Ectodermal cell (in vitro differentiated cells): ENCODE results near the gene HEMK1.

Experiments used
- H3K27ac ChIP-seq: 2 replicates; pipeline ENCODE4 v1.7.0; 2013; ENCODE audit warnings: mild to moderate bottlenecking, low read depth, low read length; ENCODE audit not compliant: insufficient read depth, poor library complexity, severe bottlenecking
- H3K27me3 ChIP-seq: 2 replicates; pipeline ENCODE4 v1.7.0; 2013; ENCODE audit warnings: mild to moderate bottlenecking, low read length; ENCODE audit not compliant: insufficient read depth, control insufficient read depth, poor library complexity, severe bottlenecking
- H3K36me3 ChIP-seq: one replicate; pipeline ENCODE4 v1.7.0; 2013; ENCODE audit warnings: low read length; ENCODE audit not compliant: control insufficient read depth, insufficient read depth
- H3K4me1 ChIP-seq: one replicate; pipeline ENCODE4 v1.7.0; 2013; ENCODE audit warnings: low read length; ENCODE audit not compliant: control insufficient read depth, insufficient read depth
- H3K4me3 ChIP-seq: 2 replicates; pipeline ENCODE4 v1.7.0; 2013; ENCODE audit warnings: low read depth, low read length, control low read depth; ENCODE audit not compliant: insufficient read depth
- H3K9me3 ChIP-seq: 2 replicates; pipeline ENCODE4 v1.7.0; 2013; ENCODE audit warnings: mild to moderate bottlenecking, low read length, moderate library complexity; ENCODE audit not compliant: control insufficient read depth
- WGBS, 2 experiments: methylation state at CpG; one replicate each; pipeline ENCODE4 v1.1.7; 2013; ENCODE audit warnings: missing lambda C conversion rate in 2 of 2; 5-methylcytosine and 5-hydroxymethylcytosine counted together

The HEMK1 gene

GRCh38 chr3:50612970-50613846 lies 43.9 kb downstream of the HEMK1 start:
- Histone ChIP-seq H3K4me3 (no peak overlapping the region), H3K9me3 (no peaks in the 10 kb centered on the region), H3K36me3 (no peaks in the 10 kb centered on the region), H3K27me3 (peaks cover 56% of the 10 kb centered on the region), H3K27ac (no peak overlapping the region), H3K4me1 (peaks cover 19% of the 10 kb centered on the region)
- WGBS, 2 experiments = 71% methylated on average over 6 of the region's 6 CpGs

GRCh38 chr3:50615190-50615589 lies 45.9 kb downstream of the HEMK1 start:
- Histone ChIP-seq H3K4me3 (no peak overlapping the region), H3K36me3 (no peaks in the 10 kb centered on the region), H3K4me1 (peaks cover 20% of the 10 kb centered on the region), H3K27ac (no peak overlapping the region), H3K9me3 (no peaks in the 10 kb centered on the region), H3K27me3 (peaks cover 42% of the 10 kb centered on the region)
- WGBS, 2 experiments = 45 to 47% methylated on average over 1 of the region's 1 CpG

GRCh38 chr3:50616003-50616769 lies 46.9 kb downstream of the HEMK1 start:
- H3K27me3 ChIP-seq = peaks cover 32% of the 10 kb centered on the region
- WGBS, 2 experiments = 5 to 6% methylated on average over 24 of the region's 24 CpGs
- H3K4me3 ChIP-seq = peak overlapping the region; percentile 47
- H3K9me3 ChIP-seq = no peaks in the 10 kb centered on the region
- no peaks in the 10 kb centered on the region for H3K36me3 ChIP-seq
- H3K27ac ChIP-seq = no peak overlapping the region
- H3K4me1 ChIP-seq = peaks cover 20% of the 10 kb centered on the region

DNA sequence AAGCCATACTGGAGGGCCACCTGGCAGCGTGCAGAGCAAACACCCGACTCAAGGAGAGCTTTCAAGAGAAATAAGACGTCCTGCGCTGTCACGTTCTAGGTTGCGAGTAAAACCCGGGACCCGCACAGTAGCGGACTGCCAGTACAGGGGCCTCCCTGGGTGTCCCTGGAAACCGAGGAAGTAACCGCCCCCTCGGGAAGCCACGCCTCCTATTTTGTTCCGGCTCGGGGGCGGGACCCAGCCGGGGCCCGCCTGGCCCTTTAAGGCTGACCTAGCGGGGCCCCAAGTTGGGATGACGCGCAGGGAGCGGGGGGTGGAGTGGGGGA lies 47.4 kb downstream of the HEMK1 start:
- no peaks in the 10 kb centered on the region for H3K9me3 ChIP-seq
- no peaks in the 10 kb centered on the region for H3K36me3 ChIP-seq
- peaks cover 29% of the 10 kb centered on the region for H3K27me3 ChIP-seq
- H3K27ac ChIP-seq = no peak overlapping the region
- peak overlapping the region; percentile 47 for H3K4me3 ChIP-seq
- H3K4me1 ChIP-seq = peaks cover 20% of the 10 kb centered on the region
- 0 to 1% methylated on average over 18 of the region's 22 CpGs for WGBS, 2 experiments

DNA sequence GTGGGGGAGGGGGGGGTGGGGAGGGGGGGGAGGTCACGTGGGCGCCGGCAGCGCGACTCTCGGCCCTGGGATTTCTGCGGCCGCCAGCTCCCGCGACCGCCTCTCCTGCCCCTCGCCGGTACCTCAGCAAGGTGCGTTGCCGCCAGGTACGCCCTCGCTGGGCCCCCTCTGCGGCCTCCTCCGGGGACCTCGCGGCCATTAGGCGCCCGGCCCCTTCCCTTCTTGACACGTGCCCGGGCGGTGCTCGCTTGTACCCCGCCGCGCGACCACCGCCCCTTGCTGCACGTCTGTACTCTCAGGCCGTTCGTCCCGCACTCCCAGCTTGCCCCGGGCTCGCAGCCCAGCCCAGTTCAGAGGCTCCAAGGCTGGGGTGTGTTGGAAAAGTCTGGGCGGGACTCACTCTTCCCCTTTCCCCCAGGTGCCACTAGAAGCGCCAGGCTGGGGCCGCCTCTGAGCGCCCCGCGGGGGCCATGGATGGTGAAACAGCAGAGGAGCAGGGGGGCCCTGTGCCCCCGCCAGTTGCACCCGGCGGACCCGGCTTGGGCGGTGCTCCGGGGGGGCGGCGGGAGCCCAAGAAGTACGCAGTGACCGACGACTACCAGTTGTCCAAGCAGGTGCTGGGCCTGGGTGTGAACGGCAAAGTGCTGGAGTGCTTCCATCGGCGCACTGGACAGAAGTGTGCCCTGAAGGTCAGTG lies 47.9 kb downstream of the HEMK1 start, which contains the start of gene MAPKAPK3:
TSS of gene MAPKAPK3 (plus strand) at position 56 of the 696 bp plus-strand sequence. CDS start at position 471, 415 bp downstream.
- H3K27me3 ChIP-seq = peaks cover 26% of the 10 kb centered on the region
- 2% methylated on average over 58 of the region's 58 CpGs for WGBS, 2 experiments
- no peaks in the 10 kb centered on the region for H3K9me3 ChIP-seq
- peaks cover 20% of the 10 kb centered on the region for H3K4me1 ChIP-seq
- no peak within 1 kb of the TSS for H3K27ac ChIP-seq
- H3K36me3 ChIP-seq = no peaks in the 10 kb centered on the region
- peak within 1 kb of the TSS; percentile 72 for H3K4me3 ChIP-seq

DNA sequence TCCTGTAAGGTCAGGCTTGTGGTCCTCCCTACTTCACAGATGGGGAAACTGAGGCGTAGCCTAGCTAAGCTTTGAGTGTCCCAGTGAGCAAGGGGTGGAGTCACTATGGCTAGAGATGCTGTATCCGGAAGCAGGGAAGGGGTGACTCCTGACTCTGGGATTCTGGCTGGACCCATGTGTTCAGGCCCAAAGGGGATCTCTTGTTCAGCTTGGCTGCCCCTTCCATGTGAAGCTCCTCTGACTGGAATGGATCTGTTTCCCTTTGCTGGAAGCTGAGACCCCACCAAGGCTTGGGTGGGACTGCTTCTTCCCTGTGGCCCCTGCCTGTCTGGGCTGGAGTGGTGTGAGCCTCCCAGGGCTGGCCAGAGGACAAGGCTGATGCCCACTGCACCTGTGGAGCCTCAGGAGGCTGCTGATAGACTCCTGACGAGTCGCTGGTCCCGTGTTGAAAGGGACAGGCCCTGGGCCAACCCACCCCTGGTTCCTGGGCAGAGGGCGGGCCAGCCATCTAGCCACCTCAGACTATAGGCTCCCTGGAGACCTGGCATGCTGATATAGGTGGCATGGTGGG lies 48.7 kb downstream of the HEMK1 start:
- no peak overlapping the region for H3K27ac ChIP-seq
- peaks cover 19% of the 10 kb centered on the region for H3K27me3 ChIP-seq
- 83 to 84% methylated on average over 6 of the region's 6 CpGs for WGBS, 2 experiments
- no peaks in the 10 kb centered on the region for H3K36me3 ChIP-seq
- no peaks in the 10 kb centered on the region for H3K9me3 ChIP-seq
- peaks cover 21% of the 10 kb centered on the region for H3K4me1 ChIP-seq
- peak overlapping the region; percentile 72 for H3K4me3 ChIP-seq

- H3K27me3 ChIP-seq = no peaks in the 10 kb centered on the region
- H3K27ac ChIP-seq = no peak overlapping the region
- no peak overlapping the region for H3K4me3 ChIP-seq
- peaks cover 37% of the 10 kb centered on the region for H3K4me1 ChIP-seq
- no peaks in the 10 kb centered on the region for H3K36me3 ChIP-seq
- H3K9me3 ChIP-seq = no peaks in the 10 kb centered on the region
- WGBS, 2 experiments = 86 to 100% methylated on average over 1 of the region's 1 CpG
Measured at GRCh38 chr3:50620420-50620819, 51.1 kb downstream of the HEMK1 start.

GRCh38 chr3:50620820-50621219 lies 51.5 kb downstream of the HEMK1 start:
- no peak overlapping the region for H3K4me3 ChIP-seq
- H3K9me3 ChIP-seq = no peaks in the 10 kb centered on the region
- peaks cover 41% of the 10 kb centered on the region for H3K4me1 ChIP-seq
- 90 to 93% methylated on average over 4 of the region's 4 CpGs for WGBS, 2 experiments
- H3K27me3 ChIP-seq = no peaks in the 10 kb centered on the region
- H3K27ac ChIP-seq = no peak overlapping the region
- H3K36me3 ChIP-seq = no peaks in the 10 kb centered on the region

DNA sequence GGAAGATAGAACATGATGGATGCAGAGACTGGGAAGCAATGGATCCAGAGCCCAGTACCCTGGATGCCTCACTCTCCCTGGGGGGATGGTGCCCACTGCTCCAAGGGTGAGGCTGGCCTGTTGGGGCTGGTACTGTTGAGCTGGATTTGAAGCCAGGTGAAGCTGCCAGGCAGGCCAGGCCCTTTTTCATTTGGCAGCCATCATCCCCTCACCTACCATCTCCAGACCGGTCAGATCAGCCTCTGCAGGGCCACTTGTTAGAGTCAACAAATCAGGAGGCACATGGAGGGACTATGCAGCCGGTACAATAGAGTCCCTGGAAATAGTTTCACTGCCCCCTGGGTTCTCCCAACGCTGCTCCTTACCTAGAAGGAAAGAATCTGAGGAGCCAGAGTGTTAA lies 53.6 kb downstream of the HEMK1 start:
- WGBS, 2 experiments = 53 to 54% methylated on average over 3 of the region's 3 CpGs
- no peaks in the 10 kb centered on the region for H3K36me3 ChIP-seq
- no peaks in the 10 kb centered on the region for H3K27me3 ChIP-seq
- H3K27ac ChIP-seq = no peak overlapping the region
- no peak overlapping the region for H3K4me3 ChIP-seq
- no peaks in the 10 kb centered on the region for H3K9me3 ChIP-seq
- H3K4me1 ChIP-seq = peaks cover 52% of the 10 kb centered on the region
